Esophagus squamous epithelium (tissue), 4 donors: ENCODE measurements around the gene KIF2A.

Experiments
- CTCF ChIP-seq, 6 experiments: fragments of 450-650 bp in 4 of 6; fragments of 200-600 bp in 2 of 6; sonication (generic) in 2 of 6; IDR thresholded peaks; one replicate each; pipeline ENCODE4 v1.5.1; 2016 to 2019; ENCODE audit warnings: antibody characterized with exemption in 6 of 6, mild to moderate bottlenecking in 4 of 6, moderate library complexity in 4 of 6
- POLR2A ChIP-seq, 4 donors: fragments of 450-650 bp; IDR thresholded peaks; one replicate each; pipeline ENCODE4 v1.6.1; 2017; ENCODE audit warnings: antibody characterized with exemption in 4 of 4, mild to moderate bottlenecking in 4 of 4, moderate library complexity in 3 of 4

GRCh38 chr5:62305358-62305714 is 670 bp upstream of the KIF2A start:
- TF ChIP-seq CTCF (IDR thresholded peaks at IDR 0.05) (no peak), POLR2A (IDR thresholded peaks at IDR 0.05) (no peak)
